Activated CD4-positive, CD25-positive, alpha-beta regulatory T cell (primary cell): Measurements from ENCODE around the gene SERPINA4.

Experiments used
- DNase-seq, 4 experiments: peaks; one replicate each; lab custom pipeline; 2025; lab: John Stamatoyannopoulos, UW

The SERPINA4 gene

DNA sequence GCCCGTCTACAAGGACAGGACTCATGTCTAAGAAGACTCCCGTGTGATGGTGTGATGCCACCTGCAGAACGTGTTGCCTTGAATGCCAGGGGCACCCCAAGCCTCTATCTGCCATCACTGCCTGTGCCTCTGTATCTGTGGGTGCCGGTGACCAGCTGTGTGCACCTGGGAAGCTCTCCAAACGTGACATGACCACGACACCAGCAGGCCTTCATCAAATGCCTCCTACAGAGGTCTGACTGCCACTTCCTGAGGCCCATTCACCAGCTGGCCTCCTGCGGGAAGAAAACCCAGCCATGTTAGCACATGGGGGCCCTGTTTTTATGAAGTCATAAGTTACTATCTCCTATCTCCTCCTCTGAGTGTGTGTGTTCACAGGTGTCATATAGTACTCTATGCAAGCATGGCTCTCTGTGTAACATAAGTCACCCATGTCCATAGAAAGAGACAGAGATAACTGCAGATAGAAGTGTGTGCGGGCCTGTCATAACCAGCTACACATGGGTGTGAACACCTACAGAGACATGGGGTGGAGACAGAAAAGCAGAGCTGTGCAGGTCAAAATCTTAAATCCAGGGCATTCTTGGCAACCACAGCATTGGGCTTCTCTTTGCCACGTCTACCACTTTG lies 18.3 kb upstream of the SERPINA4 start:
- DNase-seq, result no peak

DNA sequence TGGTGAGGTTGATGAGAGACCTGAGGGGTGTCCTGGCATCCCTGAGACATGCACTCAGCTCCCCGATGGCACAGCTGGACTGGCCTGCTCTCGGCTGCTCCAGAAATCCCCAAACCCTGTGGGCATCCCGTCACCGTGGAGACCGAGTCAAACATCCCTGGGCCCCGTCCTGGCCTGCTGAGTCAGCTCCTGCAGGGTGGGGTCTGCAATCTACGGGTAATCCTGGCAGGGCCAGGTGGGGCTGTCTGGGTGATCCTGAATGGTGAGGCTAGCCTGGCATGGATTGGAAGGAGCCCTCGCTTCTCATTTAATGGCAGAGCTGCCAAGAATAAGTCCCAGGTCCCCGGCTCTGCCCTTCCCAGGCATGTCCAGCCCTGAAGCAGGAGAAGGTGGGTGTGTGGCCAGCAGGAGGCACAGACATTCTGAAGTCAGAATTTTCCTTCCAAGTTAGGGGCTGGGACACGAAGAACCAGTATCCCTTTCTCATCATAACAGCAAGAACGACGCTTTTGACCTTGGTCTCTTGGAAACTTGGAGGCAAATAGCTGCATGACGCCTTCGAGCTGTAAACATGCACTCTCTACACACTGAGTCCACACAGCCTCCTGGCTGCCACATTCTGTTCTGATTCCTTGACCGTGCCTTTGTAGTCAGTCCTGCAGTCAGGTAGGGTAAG lies 17.7 kb upstream of the SERPINA4 start:
- DNase-seq, result no peak

DNA sequence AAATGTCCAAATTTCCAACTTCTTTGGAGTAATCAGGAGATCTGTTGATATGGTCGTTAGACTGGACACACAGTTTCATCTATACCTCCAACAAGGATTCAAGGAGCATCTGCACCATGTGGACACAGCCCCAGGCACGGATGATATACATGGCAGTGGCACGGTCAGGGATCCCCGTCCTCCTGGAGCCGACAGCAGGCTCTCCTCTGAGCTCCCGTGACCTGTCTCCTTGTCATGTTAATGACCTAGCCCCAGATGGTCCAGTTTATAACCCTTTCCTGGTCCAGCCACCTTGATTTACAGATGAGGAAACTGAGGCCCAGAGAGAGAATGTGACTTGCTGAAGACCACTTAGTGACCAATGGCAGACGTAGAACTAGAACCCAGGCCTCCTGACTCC lies 16.5 kb upstream of the SERPINA4 start:
- DNase-seq, result no peak

DNA sequence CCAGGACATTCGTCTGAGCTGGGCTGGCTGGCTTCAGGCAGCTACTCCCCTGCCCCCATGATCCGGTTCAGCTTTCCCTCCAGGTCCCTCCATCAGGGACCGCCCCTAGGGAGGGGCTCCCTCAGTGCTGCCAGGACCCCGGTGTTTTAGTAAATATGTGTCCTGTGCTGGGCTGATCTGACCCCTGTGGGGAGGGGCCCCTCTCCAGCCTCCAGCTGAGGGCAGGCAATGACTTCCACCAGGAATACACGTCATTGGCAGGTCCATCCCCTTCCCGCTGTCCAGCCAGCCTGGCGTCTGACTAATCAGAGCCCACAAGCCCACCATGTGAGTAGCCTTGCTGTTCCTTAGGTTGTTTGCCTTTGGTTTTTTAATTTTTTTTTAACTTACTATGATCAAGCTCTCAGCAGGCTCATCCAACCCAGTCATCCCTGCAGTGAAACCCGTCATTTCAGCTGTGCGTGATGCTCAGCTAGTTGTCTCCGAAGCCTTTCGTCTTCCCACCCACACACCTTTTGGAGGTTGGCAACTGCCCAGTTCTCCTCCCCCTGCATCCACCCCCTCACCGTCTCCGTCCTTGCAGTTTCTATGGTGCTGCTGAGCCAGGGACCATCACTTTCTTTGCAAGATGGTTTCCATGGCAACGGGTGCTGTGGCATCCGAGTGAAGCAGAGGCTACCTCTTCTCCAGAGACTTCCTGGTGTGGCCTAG lies 16.0 kb upstream of the SERPINA4 start:
- no peak for DNase-seq

DNA sequence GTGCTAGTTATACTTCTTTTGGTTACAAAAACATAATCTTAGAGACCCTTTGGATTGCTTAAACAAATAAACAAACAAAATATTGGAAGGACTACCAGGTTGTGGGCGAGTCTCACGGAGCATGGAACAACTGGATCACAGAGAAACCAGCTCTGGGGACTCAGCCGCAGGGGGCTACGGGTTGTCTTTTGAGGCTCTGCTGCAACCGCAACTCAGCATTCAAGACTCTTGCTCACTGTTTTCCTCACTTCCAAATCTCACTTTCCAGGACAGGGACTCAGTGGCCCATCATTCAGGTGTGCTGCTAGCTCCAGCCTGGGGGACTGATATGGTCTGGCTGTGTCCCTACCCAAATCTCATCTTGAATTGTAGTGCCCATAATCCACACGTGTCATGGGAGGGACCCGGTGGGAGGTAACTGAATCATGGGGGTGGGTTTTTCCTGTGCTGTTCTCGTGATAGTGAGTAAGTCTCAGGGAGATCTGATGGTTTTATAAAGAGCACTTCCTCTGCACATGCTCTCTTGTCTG lies 14.0 kb upstream of the SERPINA4 start:
- no peak for DNase-seq

DNA sequence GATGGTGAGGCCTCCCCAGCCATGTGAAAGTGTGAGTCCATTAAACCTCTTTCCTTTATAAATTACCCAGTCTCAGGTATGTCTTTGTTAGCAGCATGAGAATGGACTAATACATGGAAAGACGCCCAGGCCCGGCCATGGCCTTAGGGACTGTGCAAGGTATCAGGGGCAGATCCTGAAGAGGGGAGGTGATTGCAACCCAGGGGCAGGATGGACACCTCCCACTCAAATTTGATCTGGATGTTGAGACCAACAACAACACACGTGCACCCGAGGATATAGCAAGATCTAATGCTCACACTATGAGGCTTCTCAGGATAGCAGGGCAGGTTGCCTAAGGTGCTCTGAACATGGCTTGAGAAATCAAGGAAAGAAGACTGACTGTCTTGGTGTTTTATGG lies 13.5 kb upstream of the SERPINA4 start:
- DNase-seq, result no peak

DNA sequence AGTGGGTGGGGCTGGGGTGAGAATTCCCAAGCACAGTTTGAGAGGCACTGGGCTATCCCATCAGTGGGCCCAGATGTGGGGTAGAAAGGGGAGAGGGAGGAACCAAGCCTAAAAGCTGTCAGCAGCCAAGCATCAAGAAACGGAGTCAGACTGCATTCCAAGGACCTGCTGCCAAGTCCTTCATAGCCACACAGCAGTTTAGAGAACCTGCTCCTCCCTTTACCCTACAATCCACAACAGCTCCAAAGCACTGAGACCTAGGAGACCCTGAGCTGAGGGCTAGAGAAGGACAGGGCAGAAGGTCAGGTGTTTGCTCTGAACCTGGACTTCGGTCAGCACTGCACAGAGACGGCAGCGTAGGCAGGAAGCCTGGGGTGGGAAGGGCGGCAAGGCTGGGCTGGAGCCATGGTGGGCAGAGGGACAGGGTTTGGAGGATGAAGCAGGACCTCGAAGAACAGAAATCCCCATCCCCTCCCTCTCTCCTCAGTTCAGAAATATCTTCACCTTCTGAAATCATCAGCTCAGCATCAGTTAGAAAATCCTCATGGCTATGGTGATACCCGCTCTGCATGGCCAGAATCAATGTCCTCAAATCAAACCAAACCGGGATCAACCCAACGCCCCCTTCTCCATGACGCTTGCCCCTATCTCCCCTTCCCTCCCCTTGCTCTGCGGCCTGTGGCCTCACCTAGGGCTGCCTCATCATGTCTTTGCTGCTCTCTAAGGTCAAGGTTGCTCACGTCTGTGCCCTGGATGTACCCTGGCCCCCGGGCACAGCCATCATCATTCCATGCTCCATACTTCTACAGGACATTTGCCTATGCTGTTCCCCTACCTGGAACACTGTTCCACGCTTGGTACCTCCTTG lies 12.9 kb upstream of the SERPINA4 start:
- DNase-seq, result no peak

DNA sequence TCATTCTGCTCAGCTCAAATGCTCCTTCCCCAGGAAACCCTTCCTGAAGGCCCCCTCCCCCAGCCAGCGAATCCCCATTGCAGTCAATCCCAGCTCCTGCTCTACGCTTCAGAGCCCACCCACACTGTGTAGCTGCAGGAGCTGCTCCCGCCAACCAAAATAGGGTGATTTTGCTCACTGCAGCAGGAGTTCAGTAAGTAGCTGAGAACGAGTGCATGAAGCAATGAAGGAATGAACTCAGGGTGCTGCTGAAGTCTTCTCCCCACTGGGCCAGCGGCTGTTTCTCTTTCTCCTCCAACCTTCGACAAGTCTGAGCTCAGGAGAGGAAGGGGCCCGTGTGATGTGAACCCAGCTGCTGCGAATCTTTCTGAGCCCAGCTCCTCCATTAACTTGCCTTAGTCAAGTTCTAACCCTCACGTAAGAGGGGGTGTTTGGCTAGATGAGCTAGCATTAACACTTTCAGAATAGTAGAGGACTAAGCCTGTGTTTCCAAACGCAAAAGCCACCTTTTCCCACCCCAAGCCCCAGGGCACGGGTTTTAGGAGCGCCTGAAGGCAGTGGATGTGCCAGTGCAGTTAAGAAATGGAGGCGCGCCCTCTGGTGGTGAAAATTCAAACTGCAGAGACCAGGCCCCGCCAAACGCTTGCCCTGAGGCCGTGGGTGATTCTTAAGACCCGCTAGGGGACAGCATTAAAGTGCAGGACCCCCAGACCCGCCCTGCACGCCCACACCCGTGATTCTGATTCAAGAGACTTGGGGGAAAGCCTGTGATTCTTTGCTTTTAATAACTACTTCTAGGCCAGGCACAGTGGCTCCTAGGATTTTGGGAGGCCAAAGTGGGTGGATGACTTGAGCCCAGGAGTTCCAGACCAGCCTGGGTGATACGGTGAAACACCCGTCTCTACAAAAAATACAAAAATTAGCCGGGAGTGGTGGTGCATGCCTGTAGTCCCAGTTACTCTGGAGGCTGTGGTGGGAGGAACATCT lies 11.9 kb upstream of the SERPINA4 start:
- peak in 2 of 4 experiments; percentile 9 to 28 for DNase-seq

DNA sequence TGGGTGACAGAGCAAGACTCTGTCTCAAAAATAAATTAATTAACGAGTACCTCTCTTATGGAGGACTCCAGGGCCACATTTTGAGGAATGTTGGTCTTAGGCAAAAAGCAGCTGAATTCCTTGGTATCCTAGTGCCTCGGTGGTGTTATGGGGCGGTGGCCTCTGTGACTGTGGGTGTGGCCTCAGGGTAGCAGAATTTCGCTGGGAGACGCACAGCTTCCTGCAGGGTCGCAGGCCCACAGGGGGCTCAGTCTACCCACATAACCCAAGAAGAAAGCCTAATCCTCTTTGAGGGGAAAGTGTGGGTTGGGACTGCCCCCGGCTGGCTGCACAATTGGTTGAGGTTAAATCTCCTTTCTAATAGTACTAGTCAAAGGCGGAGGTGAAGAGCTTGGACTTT lies 11.2 kb upstream of the SERPINA4 start:
- DNase-seq, result no peak

DNA sequence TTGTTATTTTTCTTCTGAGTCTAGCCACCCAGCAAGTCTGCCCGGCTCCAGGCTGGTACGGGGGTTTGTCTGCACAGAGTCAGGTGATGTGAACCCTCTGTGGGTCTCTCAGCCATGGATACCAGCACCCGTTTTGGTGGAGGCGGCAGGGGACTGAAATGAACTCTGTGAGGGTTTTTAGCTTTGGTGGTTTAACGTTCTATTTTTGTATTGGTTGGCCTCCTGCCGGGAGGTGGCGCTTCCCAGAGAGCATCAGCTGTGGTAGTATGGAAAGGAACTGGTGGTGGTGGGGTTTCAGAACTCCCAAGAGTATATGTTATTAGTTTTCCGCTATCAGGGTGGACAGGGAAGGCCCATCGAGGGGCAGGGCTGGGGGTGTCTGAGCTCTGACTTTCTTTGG lies 5.3 kb upstream of the SERPINA4 start:
- no peak for DNase-seq

DNA sequence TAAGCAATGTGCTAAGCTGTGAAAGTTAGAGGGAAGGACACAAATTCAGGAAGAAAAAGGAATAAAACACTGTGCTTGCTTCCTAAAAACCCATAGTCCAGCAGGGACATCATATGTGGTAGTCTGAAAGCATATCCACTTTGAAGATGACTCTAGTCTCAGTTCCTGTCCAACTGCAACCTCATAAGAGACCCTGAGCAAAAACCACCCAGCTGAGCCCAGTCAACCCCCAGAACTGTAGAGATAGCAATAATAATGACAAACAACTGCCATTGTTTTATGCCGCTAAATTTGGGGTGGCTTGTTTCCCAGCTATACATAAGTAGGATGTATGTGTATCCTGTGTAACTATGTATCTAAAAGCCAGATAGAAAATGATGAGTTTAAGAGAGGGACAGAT lies 3.9 kb upstream of the SERPINA4 start:
- no peak for DNase-seq

DNA sequence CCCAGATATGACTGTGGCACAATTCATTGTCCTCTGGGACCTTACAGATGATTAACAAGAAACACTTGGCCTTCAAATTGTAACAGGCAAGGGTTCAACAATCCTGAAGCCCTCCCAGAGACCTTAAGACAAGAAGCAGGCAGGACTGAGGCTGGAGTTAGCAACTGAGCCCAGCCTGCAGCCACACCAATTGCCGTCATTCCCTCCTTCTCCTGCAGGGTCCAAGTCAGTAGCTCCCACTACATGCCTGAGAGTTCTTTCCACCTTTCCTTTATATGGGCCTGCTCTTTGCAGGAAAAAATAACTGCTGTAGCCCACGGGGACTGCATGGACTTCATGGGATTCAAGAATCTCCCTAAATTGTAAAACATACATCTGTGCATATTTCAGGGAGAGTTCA lies 2.4 kb upstream of the SERPINA4 start:
- DNase-seq, result no peak

DNA sequence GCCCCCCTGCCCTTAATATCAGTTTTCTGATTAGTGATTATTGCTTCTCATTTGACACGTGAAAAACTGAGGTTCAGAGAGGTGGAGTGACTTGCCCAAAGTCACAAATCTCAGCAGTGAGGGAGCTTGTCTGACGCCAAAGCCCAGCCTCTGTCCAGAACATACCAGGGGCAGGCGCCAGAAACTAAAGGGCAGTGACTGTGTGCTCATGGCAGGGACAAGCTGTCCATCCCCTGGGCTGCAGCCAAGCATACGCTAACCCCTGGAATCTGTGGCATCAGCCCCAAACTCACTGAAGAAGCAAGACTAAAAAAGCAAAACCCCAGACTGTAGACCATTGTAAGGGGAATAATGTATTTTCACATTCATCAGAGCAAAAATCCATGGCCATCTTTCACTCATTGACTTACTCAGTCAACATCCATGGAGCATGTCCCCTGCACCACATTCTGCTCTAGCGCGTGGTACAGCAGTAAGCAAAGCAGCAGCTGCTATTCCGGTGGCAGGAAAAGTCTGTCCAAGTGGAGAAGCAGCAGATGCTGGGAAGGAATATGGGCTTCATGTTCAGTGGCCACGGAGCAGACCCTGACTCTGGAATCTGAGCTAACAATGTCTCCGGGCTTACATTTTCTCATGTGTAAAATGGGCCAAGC lies 1.5 kb upstream of the SERPINA4 start:
- DNase-seq, result no peak

DNA sequence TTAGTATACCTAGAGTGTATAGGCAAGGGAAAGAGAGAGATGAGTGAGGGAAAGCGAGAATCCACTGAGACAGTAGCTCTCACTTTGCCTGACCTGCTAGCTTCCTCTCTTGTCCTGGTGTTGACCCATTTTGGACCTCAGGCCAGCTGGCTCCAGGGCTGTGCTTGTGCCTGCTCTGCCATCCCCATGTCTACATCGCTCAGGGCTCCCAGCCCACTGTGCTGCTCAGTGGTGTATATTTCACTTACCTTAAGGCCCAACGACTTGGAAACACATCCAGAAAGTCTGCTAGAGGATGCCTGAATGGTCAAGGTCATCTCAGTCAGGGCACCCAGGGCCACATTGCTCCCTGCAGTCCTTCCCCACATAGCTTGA lies 964 bp upstream of the SERPINA4 start:
- DNase-seq, result no peak

DNA sequence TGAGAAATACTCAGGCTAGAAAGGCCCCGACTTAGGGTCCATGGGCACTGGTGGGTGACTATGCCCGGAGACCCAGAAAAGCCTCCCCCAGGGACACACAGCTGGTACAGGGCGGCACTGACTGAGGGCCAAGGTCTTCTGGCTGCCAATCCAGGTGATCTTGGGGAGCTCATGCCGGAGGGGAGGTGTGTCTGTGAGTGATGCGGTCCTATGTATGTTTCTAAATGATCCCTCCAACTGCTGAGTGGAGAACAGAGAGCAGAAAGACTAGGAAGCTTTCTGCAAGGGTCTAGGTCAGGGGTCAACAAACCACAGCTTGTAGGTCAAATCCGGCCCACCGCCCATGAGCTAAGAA lies 391 bp downstream of the SERPINA4 start:
- DNase-seq, result no peak

DNA sequence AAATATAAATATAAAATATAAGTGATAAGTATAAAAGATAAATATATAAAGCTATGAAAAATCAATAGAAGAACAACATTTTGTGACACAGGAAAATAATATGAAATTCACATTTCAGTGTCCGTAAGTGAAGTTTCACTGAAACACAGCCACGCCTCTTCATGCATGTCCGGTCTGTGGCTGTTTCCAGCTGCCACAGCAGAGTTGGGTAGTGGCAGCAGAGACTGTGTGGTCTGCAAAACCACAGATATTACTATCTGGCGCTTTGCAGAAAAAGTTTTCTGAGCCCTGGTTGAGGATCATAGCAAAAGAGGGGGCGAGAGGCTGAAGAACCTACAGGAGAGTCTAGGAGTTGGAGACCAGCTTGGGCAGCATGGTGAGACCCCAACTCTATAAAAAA lies 780 bp downstream of the SERPINA4 start:
- no peak for DNase-seq

DNA sequence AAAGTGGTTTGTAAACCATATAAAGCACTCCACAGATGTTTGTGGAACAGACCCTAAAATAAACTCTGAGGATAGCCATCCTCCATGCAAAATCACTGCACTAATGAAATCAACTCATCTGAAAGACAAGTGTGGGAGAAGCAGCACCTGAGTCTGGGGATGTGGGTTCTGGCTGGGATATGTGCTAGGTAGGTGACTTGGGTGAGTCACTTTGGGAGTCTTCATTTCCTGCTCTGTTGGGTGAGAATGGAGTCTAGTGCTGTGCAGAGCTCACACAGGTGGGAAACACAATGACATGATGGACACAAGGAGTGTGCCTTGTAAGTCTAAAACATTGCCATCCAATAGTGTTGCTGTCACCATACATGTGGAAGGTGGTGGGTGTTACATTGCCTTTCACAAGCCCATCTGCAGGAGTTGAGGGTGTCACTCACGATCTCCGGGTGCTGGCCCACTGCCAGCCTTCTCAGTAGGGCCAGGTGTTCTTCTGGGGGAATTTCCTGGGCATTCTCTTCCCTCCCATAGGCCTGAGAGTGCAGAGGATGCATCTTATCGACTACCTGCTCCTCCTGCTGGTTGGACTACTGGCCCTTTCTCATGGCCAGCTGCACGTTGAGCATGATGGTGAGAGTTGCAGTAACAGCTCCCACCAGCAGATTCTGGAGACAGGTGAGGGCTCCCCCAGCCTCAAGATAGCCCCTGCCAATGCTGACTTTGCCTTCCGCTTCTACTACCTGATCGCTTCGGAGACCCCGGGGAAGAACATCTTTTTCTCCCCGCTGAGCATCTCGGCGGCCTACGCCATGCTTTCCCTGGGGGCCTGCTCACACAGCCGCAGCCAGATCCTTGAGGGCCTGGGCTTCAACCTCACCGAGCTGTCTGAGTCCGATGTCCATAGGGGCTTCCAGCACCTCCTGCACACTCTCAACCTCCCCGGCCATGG lies 2.0 kb downstream of the SERPINA4 start:
- no peak for DNase-seq

DNA sequence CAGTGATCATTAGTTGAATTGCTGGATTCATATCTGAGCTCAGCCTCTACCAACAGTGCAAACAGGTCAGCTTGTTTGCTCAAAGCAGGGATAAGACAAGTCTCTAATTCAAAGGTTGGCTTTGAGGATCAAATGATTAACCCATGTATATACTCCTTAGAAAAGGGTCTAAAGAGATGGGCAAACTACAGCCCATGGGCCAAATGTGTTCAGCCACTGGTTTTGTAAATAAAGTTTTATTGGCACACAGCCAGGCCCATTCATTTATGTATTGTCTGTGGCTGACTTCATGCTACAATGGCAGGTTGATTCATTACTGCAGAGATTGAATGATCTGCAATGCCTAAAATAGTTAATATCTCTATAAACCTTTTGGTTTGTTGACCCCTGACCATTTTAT lies 3.1 kb downstream of the SERPINA4 start:
- no peak for DNase-seq

DNA sequence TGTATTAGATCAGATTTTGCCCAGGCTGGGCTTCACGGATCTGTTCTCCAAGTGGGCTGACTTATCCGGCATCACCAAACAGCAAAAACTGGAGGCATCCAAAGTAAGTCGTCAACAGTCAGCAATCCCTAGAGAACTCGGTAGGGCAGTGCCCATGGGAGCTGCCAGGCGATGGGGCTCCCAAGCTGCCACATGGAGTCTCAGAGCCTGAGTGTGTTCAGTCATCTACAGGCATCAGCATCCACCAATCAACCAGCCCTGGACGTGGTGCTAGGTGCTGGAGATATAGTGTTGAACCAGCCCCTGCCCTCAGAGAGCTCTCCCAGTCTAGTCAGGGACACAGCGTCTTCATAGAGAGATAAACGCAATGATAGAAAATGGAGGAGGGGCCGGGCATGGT lies 6.9 kb downstream of the SERPINA4 start:
- no peak for DNase-seq
